GM23338 (cell line): Measurements from ENCODE around the gene SPRY2. TPM values are rescaled to one million over a fixed set of nuclear protein-coding genes. Genes with fewer than 3 reads are reported as not detected.

ENCODE experiments used
- ATAC-seq: fragments of 200-7000 bp; cut with Tn5 transposase; 3 replicates; pipeline ENCODE4 v1.9.1; 2020
- DNase-seq: peaks from one replicate; pipeline ENCODE4 v3.0.0-alpha.2; 2015; ENCODE audit warnings: low spot score
- H2AFZ ChIP-seq: fragments of 200-600 bp; sonication (generic); 2 replicates; pipeline ENCODE4 v1.8.0; 2016; ENCODE audit warnings: antibody characterized with exemption, mild to moderate bottlenecking, moderate library complexity
- H3F3A ChIP-seq: fragments of 200-600 bp; sonication (generic); replicated peaks from 2 replicates; pipeline ENCODE4 v1.8.0; 2017; ENCODE audit warnings: antibody characterized with exemption, mixed run types, low read depth
- H3K27ac ChIP-seq: fragments of 200-600 bp; sonication (generic); 2 replicates; pipeline ENCODE4 v1.6.1; 2016; ENCODE audit warnings: low read depth
- H3K27me3 ChIP-seq: fragments of 200-600 bp; sonication (generic); 2 replicates; pipeline ENCODE4 v1.8.0; 2016; ENCODE audit warnings: mild to moderate bottlenecking, mixed run types, moderate library complexity; ENCODE audit not compliant: insufficient read depth
- H3K36me3 ChIP-seq: fragments of 200-600 bp; sonication (generic); 2 replicates; pipeline ENCODE4 v1.8.0; 2016; ENCODE audit warnings: mild to moderate bottlenecking; ENCODE audit not compliant: insufficient read depth
- H3K4me1 ChIP-seq: fragments of 200-600 bp; sonication (generic); 2 replicates; pipeline ENCODE4 v1.8.0; 2016; ENCODE audit warnings: mild to moderate bottlenecking, moderate library complexity; ENCODE audit not compliant: insufficient read depth
- H3K4me2 ChIP-seq: fragments of 200-600 bp; sonication (generic); 2 replicates; pipeline ENCODE4 v1.7.1; 2017; ENCODE audit warnings: mixed run types
- H3K4me3 ChIP-seq: fragments of 200-600 bp; sonication (generic); 2 replicates; pipeline ENCODE4 v1.6.1; 2016; ENCODE audit warnings: mixed run types
- H3K79me2 ChIP-seq: fragments of 200-600 bp; sonication (generic); replicated peaks from 2 replicates; pipeline ENCODE4 v1.8.0; 2017; ENCODE audit warnings: mild to moderate bottlenecking; ENCODE audit not compliant: insufficient read depth
- H3K9me2 ChIP-seq: fragments of 200-600 bp; sonication (generic); 2 replicates; pipeline ENCODE4 v1.8.0; 2017; ENCODE audit not compliant: insufficient read depth
- H4K20me1 ChIP-seq: fragments of 200-600 bp; sonication (generic); replicated peaks from 2 replicates; pipeline ENCODE4 v1.8.0; 2017; ENCODE audit warnings: mild to moderate bottlenecking; ENCODE audit not compliant: insufficient read depth
- H3K27ac Mint-ChIP-seq: 2 replicates; pipeline ENCODE4 v1.8.0; 2020; ENCODE audit warnings: inconsistent platforms, mild to moderate bottlenecking, moderate library complexity, mixed read lengths
- H3K27me3 Mint-ChIP-seq: 3 replicates; pipeline ENCODE4 v1.8.0; 2022; ENCODE audit warnings: low read depth, mild to moderate bottlenecking, moderate library complexity, mixed read lengths, inconsistent platforms; ENCODE audit not compliant: insufficient read depth, poor library complexity
- H3K36me3 Mint-ChIP-seq: 3 replicates; pipeline ENCODE4 v1.8.0; 2021; ENCODE audit warnings: low read depth, mild to moderate bottlenecking, inconsistent platforms, moderate library complexity, mixed read lengths
- H3K4me1 Mint-ChIP-seq: 3 replicates; pipeline ENCODE4 v1.8.0; 2020; ENCODE audit warnings: mild to moderate bottlenecking, inconsistent platforms, mixed read lengths
- H3K4me3 Mint-ChIP-seq: 3 replicates; pipeline ENCODE4 v1.8.0; 2021; ENCODE audit warnings: moderate library complexity, mild to moderate bottlenecking, inconsistent platforms, mixed read lengths
- H3K9me3 Mint-ChIP-seq: 3 replicates; pipeline ENCODE4 v1.8.0; 2020; ENCODE audit warnings: moderate library complexity, mild to moderate bottlenecking, inconsistent platforms, mixed read lengths
- CREB1 ChIP-seq: fragments of 250-450 bp; sonication (Bioruptor Pico); IDR thresholded peaks from 2 replicates; pipeline ENCODE4 v1.5.0; 2020; ENCODE audit warnings: low read depth, mild to moderate bottlenecking, moderate library complexity
- EZH2 ChIP-seq: fragments of 200-600 bp; sonication (generic); IDR thresholded peaks from one replicate; pipeline ENCODE4 v1.8.0; 2017; ENCODE audit warnings: antibody characterized with exemption, mild to moderate bottlenecking, low read depth; ENCODE audit not compliant: unreplicated experiment
- EZH2phosphoT487 ChIP-seq: fragments of 200-600 bp; sonication (generic); IDR thresholded peaks from one replicate; pipeline ENCODE4 v1.8.1; 2018; ENCODE audit warnings: antibody characterized with exemption; ENCODE audit not compliant: unreplicated experiment
- JUNB ChIP-seq: IDR thresholded peaks from one replicate; pipeline ENCODE4 v1.6.1; 2016; ENCODE audit warnings: antibody characterized with exemption; ENCODE audit not compliant: unreplicated experiment
- NANOG ChIP-seq: IDR thresholded peaks from 2 replicates; pipeline ENCODE4 v1.6.1; 2016; ENCODE audit warnings: antibody characterized with exemption, borderline replicate concordance
- POLR2AphosphoS5 ChIP-seq: IDR thresholded peaks from 2 replicates; pipeline ENCODE4 v1.6.1; 2016; ENCODE audit warnings: antibody characterized with exemption, low read depth
- REST ChIP-seq: IDR thresholded peaks from one replicate; pipeline ENCODE4 v1.6.1; 2018; ENCODE audit warnings: antibody characterized with exemption; ENCODE audit not compliant: unreplicated experiment
- STAT1 ChIP-seq: IDR thresholded peaks from one replicate; pipeline ENCODE4 v1.6.1; 2016; ENCODE audit warnings: antibody characterized with exemption; ENCODE audit not compliant: unreplicated experiment
- ZNF114 ChIP-seq: fragments of 250-450 bp; sonication (Bioruptor Pico); IDR thresholded peaks from 2 replicates; pipeline ENCODE4 v1.5.0; 2020; ENCODE audit warnings: mild to moderate bottlenecking, moderate library complexity
- ZNF331 ChIP-seq: fragments of 250-450 bp; sonication (Bioruptor Pico); IDR thresholded peaks from 2 replicates; pipeline ENCODE4 v1.5.0; 2020; ENCODE audit warnings: low read depth, mild to moderate bottlenecking, moderate library complexity
- polyA plus RNA-seq: library from polyadenylated mRNA; unstranded; fragments of >200 nt; fragmentation: Nextera tagmentation; extraction: Ambion mirVana; gene quantifications from 2 replicates; pipeline ENCODE4 v1.2.1, GENCODE V29; 2016
- total RNA-seq: library from RNA; depleted of rRNA; stranded (reverse); fragments of >200 nt; shearing (Covaris generic); gene quantifications from 2 replicates; pipeline ENCODE4 v1.2.3, GENCODE V29; 2014
- TF ChIP-seq, protein P1 (sequence below): fragments of 250-450 bp; sonication (Bioruptor Pico); IDR thresholded peaks from 2 replicates; pipeline ENCODE4 v1.5.0; 2020; ENCODE audit warnings: mild to moderate bottlenecking, moderate library complexity
- TF ChIP-seq, protein P2 (sequence below): IDR thresholded peaks from 2 replicates; pipeline ENCODE4 v1.6.1; 2016; ENCODE audit warnings: antibody characterized with exemption
- TF ChIP-seq, protein P3 (sequence below), 2 experiments: fragments of 200-600 bp in 1 of 2; sonication (generic) in 1 of 2; conservative IDR thresholded peaks; 2 replicates each; pipeline versions ENCODE4 v1.5.1 to v1.6.1; 2016 to 2017; ENCODE audit warnings: antibody characterized with exemption in 2 of 2, low read depth in 2 of 2, mild to moderate bottlenecking in 2 of 2, moderate library complexity in 1 of 2

Gene SPRY2
- total and polyA plus RNA-seq, 2 experiments from 2014 or later: 21.5 to 39.1 TPM

GRCh38 chr13:80313668-80314256 lies 27.2 kb downstream of the SPRY2 start:
- Mint-ChIP-seq H3K27ac (no peak overlapping the region), H3K27me3 (no peaks in the 10 kb centered on the region), H3K4me1 (no peaks in the 10 kb centered on the region), H3K9me3 (no peaks in the 10 kb centered on the region), H3K4me3 (no peak overlapping the region), H3K36me3 (peaks cover 3% of the 10 kb centered on the region; the same call in 1 of the 3 replicates)
- Histone ChIP-seq H3K4me1 (peaks cover 5% of the 10 kb centered on the region), H3K4me3 (no peak overlapping the region), H3F3A (no peaks in the 10 kb centered on the region), H4K20me1 (no peaks in the 10 kb centered on the region), H3K27me3 (no peaks in the 10 kb centered on the region), H3K4me2 (no peak overlapping the region), H2AFZ (no peak overlapping the region), H3K79me2 (no peaks in the 10 kb centered on the region), H3K27ac (no peak overlapping the region), H3K36me3 (no peaks in the 10 kb centered on the region), H3K9me2 (no peaks in the 10 kb centered on the region)
- no peak for DNase-seq
- TF ChIP-seq EZH2phosphoT487 (no peak), ZNF114 (CRISPR knock-in tag) (no peak), ZNF331 (CRISPR knock-in tag) (no peak), CREB1 (no peak), STAT1 (no peak), JUNB (no peak), POLR2AphosphoS5 (no peak), EZH2 (no peak), NANOG (no peak), REST (no peak)
- TF ChIP-seq, protein P1, sequence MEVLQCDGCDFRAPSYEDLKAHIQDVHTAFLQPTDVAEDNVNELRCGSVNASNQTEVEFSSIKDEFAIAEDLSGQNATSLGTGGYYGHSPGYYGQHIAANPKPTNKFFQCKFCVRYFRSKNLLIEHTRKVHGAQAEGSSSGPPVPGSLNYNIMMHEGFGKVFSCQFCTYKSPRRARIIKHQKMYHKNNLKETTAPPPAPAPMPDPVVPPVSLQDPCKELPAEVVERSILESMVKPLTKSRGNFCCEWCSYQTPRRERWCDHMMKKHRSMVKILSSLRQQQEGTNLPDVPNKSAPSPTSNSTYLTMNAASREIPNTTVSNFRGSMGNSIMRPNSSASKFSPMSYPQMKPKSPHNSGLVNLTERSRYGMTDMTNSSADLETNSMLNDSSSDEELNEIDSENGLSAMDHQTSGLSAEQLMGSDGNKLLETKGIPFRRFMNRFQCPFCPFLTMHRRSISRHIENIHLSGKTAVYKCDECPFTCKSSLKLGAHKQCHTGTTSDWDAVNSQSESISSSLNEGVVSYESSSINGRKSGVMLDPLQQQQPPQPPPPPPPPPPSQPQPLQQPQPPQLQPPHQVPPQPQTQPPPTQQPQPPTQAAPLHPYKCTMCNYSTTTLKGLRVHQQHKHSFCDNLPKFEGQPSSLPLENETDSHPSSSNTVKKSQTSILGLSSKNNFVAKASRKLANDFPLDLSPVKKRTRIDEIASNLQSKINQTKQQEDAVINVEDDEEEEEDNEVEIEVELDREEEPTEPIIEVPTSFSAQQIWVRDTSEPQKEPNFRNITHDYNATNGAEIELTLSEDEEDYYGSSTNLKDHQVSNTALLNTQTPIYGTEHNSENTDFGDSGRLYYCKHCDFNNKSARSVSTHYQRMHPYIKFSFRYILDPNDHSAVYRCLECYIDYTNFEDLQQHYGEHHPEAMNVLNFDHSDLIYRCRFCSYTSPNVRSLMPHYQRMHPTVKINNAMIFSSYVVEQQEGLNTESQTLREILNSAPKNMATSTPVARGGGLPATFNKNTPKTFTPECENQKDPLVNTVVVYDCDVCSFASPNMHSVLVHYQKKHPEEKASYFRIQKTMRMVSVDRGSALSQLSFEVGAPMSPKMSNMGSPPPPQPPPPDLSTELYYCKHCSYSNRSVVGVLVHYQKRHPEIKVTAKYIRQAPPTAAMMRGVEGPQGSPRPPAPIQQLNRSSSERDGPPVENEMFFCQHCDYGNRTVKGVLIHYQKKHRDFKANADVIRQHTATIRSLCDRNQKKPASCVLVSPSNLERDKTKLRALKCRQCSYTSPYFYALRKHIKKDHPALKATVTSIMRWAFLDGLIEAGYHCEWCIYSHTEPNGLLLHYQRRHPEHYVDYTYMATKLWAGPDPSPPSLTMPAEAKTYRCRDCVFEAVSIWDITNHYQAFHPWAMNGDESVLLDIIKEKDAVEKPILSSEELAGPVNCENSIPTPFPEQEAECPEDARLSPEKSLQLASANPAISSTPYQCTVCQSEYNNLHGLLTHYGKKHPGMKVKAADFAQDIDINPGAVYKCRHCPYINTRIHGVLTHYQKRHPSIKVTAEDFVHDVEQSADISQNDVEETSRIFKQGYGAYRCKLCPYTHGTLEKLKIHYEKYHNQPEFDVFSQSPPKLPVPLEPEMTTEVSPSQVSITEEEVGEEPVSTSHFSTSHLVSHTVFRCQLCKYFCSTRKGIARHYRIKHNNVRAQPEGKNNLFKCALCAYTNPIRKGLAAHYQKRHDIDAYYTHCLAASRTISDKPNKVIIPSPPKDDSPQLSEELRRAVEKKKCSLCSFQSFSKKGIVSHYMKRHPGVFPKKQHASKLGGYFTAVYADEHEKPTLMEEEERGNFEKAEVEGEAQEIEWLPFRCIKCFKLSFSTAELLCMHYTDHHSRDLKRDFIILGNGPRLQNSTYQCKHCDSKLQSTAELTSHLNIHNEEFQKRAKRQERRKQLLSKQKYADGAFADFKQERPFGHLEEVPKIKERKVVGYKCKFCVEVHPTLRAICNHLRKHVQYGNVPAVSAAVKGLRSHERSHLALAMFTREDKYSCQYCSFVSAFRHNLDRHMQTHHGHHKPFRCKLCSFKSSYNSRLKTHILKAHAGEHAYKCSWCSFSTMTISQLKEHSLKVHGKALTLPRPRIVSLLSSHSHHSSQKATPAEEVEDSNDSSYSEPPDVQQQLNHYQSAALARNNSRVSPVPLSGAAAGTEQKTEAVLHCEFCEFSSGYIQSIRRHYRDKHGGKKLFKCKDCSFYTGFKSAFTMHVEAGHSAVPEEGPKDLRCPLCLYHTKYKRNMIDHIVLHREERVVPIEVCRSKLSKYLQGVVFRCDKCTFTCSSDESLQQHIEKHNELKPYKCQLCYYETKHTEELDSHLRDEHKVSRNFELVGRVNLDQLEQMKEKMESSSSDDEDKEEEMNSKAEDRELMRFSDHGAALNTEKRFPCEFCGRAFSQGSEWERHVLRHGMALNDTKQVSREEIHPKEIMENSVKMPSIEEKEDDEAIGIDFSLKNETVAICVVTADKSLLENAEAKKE: no peak
- TF ChIP-seq, protein P2, sequence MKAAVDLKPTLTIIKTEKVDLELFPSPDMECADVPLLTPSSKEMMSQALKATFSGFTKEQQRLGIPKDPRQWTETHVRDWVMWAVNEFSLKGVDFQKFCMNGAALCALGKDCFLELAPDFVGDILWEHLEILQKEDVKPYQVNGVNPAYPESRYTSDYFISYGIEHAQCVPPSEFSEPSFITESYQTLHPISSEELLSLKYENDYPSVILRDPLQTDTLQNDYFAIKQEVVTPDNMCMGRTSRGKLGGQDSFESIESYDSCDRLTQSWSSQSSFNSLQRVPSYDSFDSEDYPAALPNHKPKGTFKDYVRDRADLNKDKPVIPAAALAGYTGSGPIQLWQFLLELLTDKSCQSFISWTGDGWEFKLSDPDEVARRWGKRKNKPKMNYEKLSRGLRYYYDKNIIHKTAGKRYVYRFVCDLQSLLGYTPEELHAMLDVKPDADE: no peak
- TF ChIP-seq, protein P3, sequence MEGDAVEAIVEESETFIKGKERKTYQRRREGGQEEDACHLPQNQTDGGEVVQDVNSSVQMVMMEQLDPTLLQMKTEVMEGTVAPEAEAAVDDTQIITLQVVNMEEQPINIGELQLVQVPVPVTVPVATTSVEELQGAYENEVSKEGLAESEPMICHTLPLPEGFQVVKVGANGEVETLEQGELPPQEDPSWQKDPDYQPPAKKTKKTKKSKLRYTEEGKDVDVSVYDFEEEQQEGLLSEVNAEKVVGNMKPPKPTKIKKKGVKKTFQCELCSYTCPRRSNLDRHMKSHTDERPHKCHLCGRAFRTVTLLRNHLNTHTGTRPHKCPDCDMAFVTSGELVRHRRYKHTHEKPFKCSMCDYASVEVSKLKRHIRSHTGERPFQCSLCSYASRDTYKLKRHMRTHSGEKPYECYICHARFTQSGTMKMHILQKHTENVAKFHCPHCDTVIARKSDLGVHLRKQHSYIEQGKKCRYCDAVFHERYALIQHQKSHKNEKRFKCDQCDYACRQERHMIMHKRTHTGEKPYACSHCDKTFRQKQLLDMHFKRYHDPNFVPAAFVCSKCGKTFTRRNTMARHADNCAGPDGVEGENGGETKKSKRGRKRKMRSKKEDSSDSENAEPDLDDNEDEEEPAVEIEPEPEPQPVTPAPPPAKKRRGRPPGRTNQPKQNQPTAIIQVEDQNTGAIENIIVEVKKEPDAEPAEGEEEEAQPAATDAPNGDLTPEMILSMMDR (conservative IDR thresholded peaks at IDR 0.05; ENCODE audit: low read depth in 2 of 2): no peak
- ATAC-seq: no peak
